ENCODE results near the gene NSMCE1. TPM values are rescaled to one million over a fixed set of nuclear protein-coding genes. Genes with fewer than 3 reads are reported as not detected.
A peak's percentile ranks its signal among the peaks of the same experiment; 100 is the strongest.

Gene NSMCE1
- total RNA-seq, 1 donor from 2014 or later = 49.2 TPM

DNA sequence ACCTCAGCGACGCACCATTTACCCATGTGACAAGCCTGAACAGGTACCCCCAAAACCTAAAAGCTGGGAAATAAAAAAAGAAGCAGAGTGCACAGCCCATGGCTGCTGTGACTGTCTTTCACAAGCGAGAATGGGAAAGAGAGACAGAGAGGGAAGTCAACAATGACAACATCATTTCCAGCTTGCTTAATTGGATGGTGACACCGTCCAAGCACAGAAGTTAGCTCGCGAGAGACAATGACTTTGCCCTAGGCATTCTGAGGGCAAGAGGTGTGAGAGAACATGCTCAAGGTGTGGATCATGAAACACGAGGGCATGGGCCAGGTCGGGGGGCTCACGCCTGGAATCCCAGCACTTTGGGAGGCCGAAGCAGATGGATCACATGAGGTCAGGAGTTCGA lies 19.3 kb upstream of the NSMCE1 start:
- H3K4me1 ChIP-seq = peaks cover 15% of the 10 kb centered on the region
- H3K4me3 ChIP-seq = no peak overlapping the region
- DNase-seq = no peak
- H3K36me3 ChIP-seq = no peaks in the 10 kb centered on the region
- H3K27ac ChIP-seq = no peak overlapping the region
- TF ChIP-seq CTCF (IDR thresholded peaks at IDR 0.05) = no peak
- intact Hi-C loops (cut with DNase I) = no loop called here
- no peaks in the 10 kb centered on the region for H3K27me3 ChIP-seq
- peak; percentile 65 for ATAC-seq
- H3K9me3 ChIP-seq = no peaks in the 10 kb centered on the region

- intact Hi-C loops (cut with DNase I) = no loop called here
- H3K9me3 ChIP-seq = no peaks in the 10 kb centered on the region
- no peaks in the 10 kb centered on the region for H3K36me3 ChIP-seq
- H3K27me3 ChIP-seq = no peaks in the 10 kb centered on the region
- H3K4me3 ChIP-seq = no peak overlapping the region
- no peak for TF ChIP-seq CTCF (IDR thresholded peaks at IDR 0.05)
- ATAC-seq = no peak
- DNase-seq = no peak
- H3K27ac ChIP-seq = peak overlapping the region; percentile 31
- H3K4me1 ChIP-seq = peaks cover 15% of the 10 kb centered on the region
These were observed 18.7 kb upstream of the NSMCE1 start for GRCh38 chr16:27287051-27287811.

DNA sequence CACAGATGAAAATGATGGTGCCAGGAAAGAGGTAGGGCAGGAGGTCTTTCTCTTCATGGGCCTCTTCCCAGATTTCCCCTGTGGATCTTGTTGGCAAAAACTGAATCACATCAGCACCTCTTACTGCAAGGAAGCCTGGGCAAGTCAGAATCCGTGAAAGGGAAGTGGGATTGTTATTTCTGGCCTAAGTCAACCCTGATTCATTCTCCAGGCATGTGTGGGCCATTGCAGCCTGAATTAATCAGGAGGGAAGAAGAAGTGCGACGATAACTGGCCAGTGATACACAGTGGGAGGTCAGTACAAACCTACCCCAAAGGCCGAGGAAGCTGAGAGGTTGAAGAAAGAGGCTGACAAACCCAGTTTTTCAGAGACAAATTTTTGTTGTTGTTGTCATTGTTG lies 17.9 kb upstream of the NSMCE1 start:
- no peak for DNase-seq
- Histone ChIP-seq H3K4me1 (peaks cover 15% of the 10 kb centered on the region), H3K27me3 (no peaks in the 10 kb centered on the region), H3K9me3 (no peaks in the 10 kb centered on the region), H3K4me3 (no peak overlapping the region), H3K36me3 (no peaks in the 10 kb centered on the region), H3K27ac (peak overlapping the region; percentile 31)
- intact Hi-C loops (cut with DNase I) = no loop called here
- no peak for TF ChIP-seq CTCF (IDR thresholded peaks at IDR 0.05)
- ATAC-seq = peak; percentile 75

- H3K27me3 ChIP-seq = no peaks in the 10 kb centered on the region
- no peak for DNase-seq
- H3K27ac ChIP-seq = peak overlapping the region; percentile 31
- no peak for TF ChIP-seq CTCF (IDR thresholded peaks at IDR 0.05)
- peak; percentile 82 for ATAC-seq
- H3K4me1 ChIP-seq = peaks cover 15% of the 10 kb centered on the region
- intact Hi-C loops (cut with DNase I) = no loop called here
- H3K9me3 ChIP-seq = no peaks in the 10 kb centered on the region
- no peak overlapping the region for H3K4me3 ChIP-seq
- no peaks in the 10 kb centered on the region for H3K36me3 ChIP-seq
These were observed 17.2 kb upstream of the NSMCE1 start for GRCh38 chr16:27285676-27286196.

DNA sequence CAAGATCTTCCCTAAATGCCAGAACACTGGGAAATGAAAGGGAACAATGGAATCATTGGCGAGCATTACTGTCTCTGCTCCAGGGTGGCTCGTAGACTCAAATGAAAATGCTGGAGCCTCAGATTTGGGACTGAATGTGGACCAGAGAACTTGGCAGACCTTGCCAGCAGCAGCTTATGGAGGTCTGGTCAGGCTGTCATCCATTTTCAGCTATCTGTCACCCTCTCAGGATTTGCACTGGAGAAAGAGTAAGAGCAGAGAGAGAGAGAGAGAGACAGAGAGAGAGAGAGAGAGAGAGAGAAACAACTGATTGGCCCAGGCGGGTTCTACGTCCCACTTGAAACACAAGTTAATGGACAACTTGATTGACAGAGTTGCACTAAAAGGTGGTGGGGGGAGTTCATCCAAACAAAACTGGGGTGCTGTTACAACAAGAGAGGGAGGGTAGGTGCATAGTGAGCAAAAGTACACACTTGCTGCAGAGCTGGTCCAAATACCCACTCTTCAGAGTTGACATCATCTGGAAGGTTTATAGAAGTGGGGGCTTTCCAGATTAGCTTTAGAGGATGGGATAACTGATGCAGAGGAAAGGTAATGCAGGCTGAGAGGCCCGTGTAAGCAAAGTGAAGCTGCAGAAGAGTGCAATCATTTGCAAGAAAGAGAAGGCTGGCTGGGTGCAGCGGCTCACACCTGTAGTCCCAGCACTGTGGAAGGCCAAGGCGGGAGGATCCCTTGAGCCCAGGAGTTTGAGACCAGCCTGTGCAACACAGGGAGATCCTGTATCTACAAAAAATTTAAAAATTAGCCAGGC lies 16.5 kb upstream of the NSMCE1 start:
- peaks cover 15% of the 10 kb centered on the region for H3K4me1 ChIP-seq
- H3K36me3 ChIP-seq = no peaks in the 10 kb centered on the region
- no peaks in the 10 kb centered on the region for H3K9me3 ChIP-seq
- H3K4me3 ChIP-seq = no peak overlapping the region
- DNase-seq (no peak), ATAC-seq (no peak)
- H3K27ac ChIP-seq = no peak overlapping the region
- H3K27me3 ChIP-seq = no peaks in the 10 kb centered on the region
- intact Hi-C loops (cut with DNase I) = no loop called here
- no peak for TF ChIP-seq CTCF (IDR thresholded peaks at IDR 0.05)
